HCT116 (cell line): ENCODE results near the gene RGS7.

Source experiments
- EZH2 ChIP-seq: fragments of 200-600 bp; sonication (generic); IDR thresholded peaks from 2 replicates; pipeline ENCODE4 v1.6.1; 2017; ENCODE audit warnings: antibody characterized with exemption, mixed run types
- POLR2A ChIP-seq: IDR thresholded peaks from 2 replicates; pipeline ENCODE4 v1.7.0; 2011; ENCODE audit warnings: borderline replicate concordance; ENCODE audit not compliant: insufficient read depth, insufficient read length; ENCODE audit errors: extremely low read depth
- POLR2AphosphoS5 ChIP-seq: IDR thresholded peaks from 2 replicates; pipeline ENCODE4 v1.6.1; 2011; ENCODE audit warnings: mild to moderate bottlenecking, low read depth, low read length, moderate library complexity
- SIN3A ChIP-seq: IDR thresholded peaks from 2 replicates; pipeline ENCODE4 v1.6.1; 2012; ENCODE audit warnings: low read depth
- SP1 ChIP-seq: IDR thresholded peaks from 2 replicates; pipeline ENCODE4 v1.6.1; 2012; ENCODE audit warnings: low read depth
- YY1 ChIP-seq: IDR thresholded peaks from 2 replicates; pipeline ENCODE4 v1.6.1; 2011; ENCODE audit warnings: low read length, low read depth, moderate library complexity, mild to moderate bottlenecking; ENCODE audit not compliant: insufficient replicate concordance; ENCODE audit errors: extremely low read depth
- ZNF274 ChIP-seq: fragments of 200-500 bp; sonication (Bioruptor generic); IDR thresholded peaks from 2 replicates; pipeline ENCODE4 v1.6.1; 2014; ENCODE audit warnings: mild to moderate bottlenecking, low read depth, low read length, inconsistent platforms
- TF ChIP-seq, protein P1 (sequence below), 3 experiments: fragments of 200-600 bp in 1 of 3; sonication (generic) in 1 of 3; IDR thresholded peaks in 2 of 3; conservative IDR thresholded peaks in 1 of 3; 2 replicates each; pipeline ENCODE4 v1.5.1; 2012 to 2017; ENCODE audit warnings: low read depth in 2 of 3, low read length in 2 of 3, antibody characterized with exemption in 1 of 3, borderline replicate concordance in 1 of 3, control low read depth in 1 of 3, mild to moderate bottlenecking in 1 of 3, mixed read lengths in 1 of 3, mixed run types in 1 of 3, moderate library complexity in 1 of 3; ENCODE audit not compliant: insufficient read depth in 1 of 3
- TF ChIP-seq, protein P2 (sequence below): IDR thresholded peaks from 2 replicates; pipeline ENCODE4 v1.6.1; 2012
- TF ChIP-seq, protein P3 (sequence below): IDR thresholded peaks from 2 replicates; pipeline ENCODE4 v1.6.1; 2012; ENCODE audit warnings: low read depth
- TF ChIP-seq, protein P4 (sequence below): IDR thresholded peaks from 2 replicates; pipeline ENCODE4 v1.6.1; 2011; ENCODE audit warnings: mild to moderate bottlenecking, low read length, moderate library complexity; ENCODE audit not compliant: insufficient replicate concordance; ENCODE audit errors: extremely low read depth

DNA sequence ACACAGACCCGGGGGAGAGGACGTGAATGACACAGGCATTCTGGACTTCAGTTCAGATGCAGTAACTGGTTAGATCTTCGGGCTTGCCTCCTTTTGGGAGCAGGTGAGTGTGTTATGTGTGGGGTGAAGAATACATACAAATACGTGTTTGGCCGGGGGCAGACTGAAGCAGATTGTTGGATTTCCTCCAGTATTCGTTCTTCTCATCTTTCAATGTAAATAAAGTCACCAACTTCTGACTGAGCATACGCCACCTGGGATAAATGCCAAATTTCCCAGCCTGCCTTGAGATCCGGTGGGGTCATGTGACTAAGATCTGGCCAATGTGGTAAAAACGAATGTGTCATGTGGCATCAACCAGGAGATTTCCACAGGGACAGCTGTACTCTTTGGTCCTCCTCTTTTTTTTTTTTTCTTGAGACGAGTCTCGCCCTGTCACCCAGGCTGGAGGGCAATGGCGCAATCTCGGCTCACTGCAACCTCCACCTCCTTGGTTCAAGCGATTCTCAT lies 189.8 kb downstream of the RGS7 start:
- TF ChIP-seq POLR2AphosphoS5 (no peak), ZNF274 (no peak), EZH2 (no peak), POLR2A (no peak), SIN3A (no peak), SP1 (no peak), YY1 (no peak)
- TF ChIP-seq, protein P1, sequence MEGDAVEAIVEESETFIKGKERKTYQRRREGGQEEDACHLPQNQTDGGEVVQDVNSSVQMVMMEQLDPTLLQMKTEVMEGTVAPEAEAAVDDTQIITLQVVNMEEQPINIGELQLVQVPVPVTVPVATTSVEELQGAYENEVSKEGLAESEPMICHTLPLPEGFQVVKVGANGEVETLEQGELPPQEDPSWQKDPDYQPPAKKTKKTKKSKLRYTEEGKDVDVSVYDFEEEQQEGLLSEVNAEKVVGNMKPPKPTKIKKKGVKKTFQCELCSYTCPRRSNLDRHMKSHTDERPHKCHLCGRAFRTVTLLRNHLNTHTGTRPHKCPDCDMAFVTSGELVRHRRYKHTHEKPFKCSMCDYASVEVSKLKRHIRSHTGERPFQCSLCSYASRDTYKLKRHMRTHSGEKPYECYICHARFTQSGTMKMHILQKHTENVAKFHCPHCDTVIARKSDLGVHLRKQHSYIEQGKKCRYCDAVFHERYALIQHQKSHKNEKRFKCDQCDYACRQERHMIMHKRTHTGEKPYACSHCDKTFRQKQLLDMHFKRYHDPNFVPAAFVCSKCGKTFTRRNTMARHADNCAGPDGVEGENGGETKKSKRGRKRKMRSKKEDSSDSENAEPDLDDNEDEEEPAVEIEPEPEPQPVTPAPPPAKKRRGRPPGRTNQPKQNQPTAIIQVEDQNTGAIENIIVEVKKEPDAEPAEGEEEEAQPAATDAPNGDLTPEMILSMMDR (IDR thresholded peaks at IDR 0.05 in 2 of 3, conservative IDR thresholded peaks at IDR 0.05 in 1 of 3; ENCODE audit: borderline replicate concordance in 1 of 3, insufficient read depth in 1 of 3, low read depth in 2 of 3, low read length in 2 of 3), result no peak
- TF ChIP-seq, protein P2, sequence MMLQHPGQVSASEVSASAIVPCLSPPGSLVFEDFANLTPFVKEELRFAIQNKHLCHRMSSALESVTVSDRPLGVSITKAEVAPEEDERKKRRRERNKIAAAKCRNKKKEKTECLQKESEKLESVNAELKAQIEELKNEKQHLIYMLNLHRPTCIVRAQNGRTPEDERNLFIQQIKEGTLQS, result no peak
- TF ChIP-seq, protein P3, sequence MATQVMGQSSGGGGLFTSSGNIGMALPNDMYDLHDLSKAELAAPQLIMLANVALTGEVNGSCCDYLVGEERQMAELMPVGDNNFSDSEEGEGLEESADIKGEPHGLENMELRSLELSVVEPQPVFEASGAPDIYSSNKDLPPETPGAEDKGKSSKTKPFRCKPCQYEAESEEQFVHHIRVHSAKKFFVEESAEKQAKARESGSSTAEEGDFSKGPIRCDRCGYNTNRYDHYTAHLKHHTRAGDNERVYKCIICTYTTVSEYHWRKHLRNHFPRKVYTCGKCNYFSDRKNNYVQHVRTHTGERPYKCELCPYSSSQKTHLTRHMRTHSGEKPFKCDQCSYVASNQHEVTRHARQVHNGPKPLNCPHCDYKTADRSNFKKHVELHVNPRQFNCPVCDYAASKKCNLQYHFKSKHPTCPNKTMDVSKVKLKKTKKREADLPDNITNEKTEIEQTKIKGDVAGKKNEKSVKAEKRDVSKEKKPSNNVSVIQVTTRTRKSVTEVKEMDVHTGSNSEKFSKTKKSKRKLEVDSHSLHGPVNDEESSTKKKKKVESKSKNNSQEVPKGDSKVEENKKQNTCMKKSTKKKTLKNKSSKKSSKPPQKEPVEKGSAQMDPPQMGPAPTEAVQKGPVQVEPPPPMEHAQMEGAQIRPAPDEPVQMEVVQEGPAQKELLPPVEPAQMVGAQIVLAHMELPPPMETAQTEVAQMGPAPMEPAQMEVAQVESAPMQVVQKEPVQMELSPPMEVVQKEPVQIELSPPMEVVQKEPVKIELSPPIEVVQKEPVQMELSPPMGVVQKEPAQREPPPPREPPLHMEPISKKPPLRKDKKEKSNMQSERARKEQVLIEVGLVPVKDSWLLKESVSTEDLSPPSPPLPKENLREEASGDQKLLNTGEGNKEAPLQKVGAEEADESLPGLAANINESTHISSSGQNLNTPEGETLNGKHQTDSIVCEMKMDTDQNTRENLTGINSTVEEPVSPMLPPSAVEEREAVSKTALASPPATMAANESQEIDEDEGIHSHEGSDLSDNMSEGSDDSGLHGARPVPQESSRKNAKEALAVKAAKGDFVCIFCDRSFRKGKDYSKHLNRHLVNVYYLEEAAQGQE, result no peak
- TF ChIP-seq, protein P4, sequence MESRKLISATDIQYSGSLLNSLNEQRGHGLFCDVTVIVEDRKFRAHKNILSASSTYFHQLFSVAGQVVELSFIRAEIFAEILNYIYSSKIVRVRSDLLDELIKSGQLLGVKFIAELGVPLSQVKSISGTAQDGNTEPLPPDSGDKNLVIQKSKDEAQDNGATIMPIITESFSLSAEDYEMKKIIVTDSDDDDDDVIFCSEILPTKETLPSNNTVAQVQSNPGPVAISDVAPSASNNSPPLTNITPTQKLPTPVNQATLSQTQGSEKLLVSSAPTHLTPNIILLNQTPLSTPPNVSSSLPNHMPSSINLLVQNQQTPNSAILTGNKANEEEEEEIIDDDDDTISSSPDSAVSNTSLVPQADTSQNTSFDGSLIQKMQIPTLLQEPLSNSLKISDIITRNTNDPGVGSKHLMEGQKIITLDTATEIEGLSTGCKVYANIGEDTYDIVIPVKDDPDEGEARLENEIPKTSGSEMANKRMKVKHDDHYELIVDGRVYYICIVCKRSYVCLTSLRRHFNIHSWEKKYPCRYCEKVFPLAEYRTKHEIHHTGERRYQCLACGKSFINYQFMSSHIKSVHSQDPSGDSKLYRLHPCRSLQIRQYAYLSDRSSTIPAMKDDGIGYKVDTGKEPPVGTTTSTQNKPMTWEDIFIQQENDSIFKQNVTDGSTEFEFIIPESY, result no peak
